HCT116 (cell line): ENCODE measurements around the gene TMEM144. TPM values are rescaled to one million over a fixed set of nuclear protein-coding genes. Genes with fewer than 3 reads are reported as not detected.

Source experiments
- ATAC-seq: fragments of 200-7000 bp; cut with Tn5 transposase; 2 replicates; pipeline ENCODE4 v1.9.1; 2020; ENCODE audit warnings: mild to moderate bottlenecking, moderate library complexity
- BruUV-seq: library from RNA; stranded (reverse); fragments of 400-500 nt; replicated peaks from 2 replicates; lab custom pipeline; 2021; lab: Mats Ljungman, UMichigan
- CTCF ChIA-PET: fragments of 300-600 bp; sonication (Branson Sonifier 250); formaldehyde crosslinking; loops from one replicate; lab custom pipeline; 2021; ENCODE audit warnings: antibody characterized with exemption; lab: Charles Lee
- POLR2A ChIA-PET: fragments of 300-600, 350-600 bp; sonication (Branson Sonifier 250); formaldehyde crosslinking; loops from one replicate; lab custom pipeline; 2021; ENCODE audit warnings: antibody characterized with exemption; lab: Charles Lee
- RAD21 ChIA-PET, 2 experiments: fragments of 300-600 bp; sonication (Branson Sonifier 250); formaldehyde crosslinking; loops; one replicate each; lab custom pipeline; 2023; ENCODE audit warnings: low total read pairs in 2 of 2; ENCODE audit not compliant: uncharacterized antibody in 2 of 2, unreplicated experiment in 2 of 2, low non-redundant PET in 1 of 2; lab: Charles Lee
- DNase-seq: peaks from one replicate; pipeline ENCODE4 v3.0.0-alpha.2; 2010; ENCODE audit warnings: low read depth, low spot score
- H2AFZ ChIP-seq: fragments of 200-600 bp; shearing (Covaris generic), sonication (generic); 2 replicates; pipeline ENCODE4 v1.6.1; 2017; ENCODE audit warnings: low read depth, mixed run types, mixed read lengths, antibody characterized with exemption, low read length; ENCODE audit not compliant: poor library complexity, severe bottlenecking
- H3K27ac ChIP-seq: 2 replicates; pipeline ENCODE4 v1.5.1; 2012; ENCODE audit warnings: low read depth, low read length
- H3K27me3 ChIP-seq: fragments of 200-600 bp; sonication (generic); 2 replicates; pipeline ENCODE4 v1.6.1; 2016; ENCODE audit warnings: mixed run types, low read length, mixed read lengths; ENCODE audit not compliant: insufficient read depth
- H3K36me3 ChIP-seq, 2 experiments: fragments of 200-500 bp in 1 of 2; fragments of 200-600 bp in 1 of 2; sonication (Bioruptor generic) in 1 of 2; sonication (generic) in 1 of 2; 2 replicates each; pipeline versions ENCODE4 v1.5.1 to v1.6.1; 2014 to 2016; ENCODE audit warnings: low read length in 2 of 2, inconsistent platforms in 1 of 2, mixed read lengths in 1 of 2, mixed run types in 1 of 2; ENCODE audit not compliant: insufficient read depth in 2 of 2, control insufficient read depth in 1 of 2
- H3K4me1 ChIP-seq, 2 experiments: fragments of 200-600 bp in 1 of 2; sonication (generic) in 1 of 2; 2 replicates each; pipeline versions ENCODE4 v1.5.1 to v1.6.1; 2012 to 2017; ENCODE audit warnings: low read length in 2 of 2, inconsistent platforms in 1 of 2, mild to moderate bottlenecking in 1 of 2, mixed read lengths in 1 of 2, mixed run types in 1 of 2, moderate library complexity in 1 of 2; ENCODE audit not compliant: insufficient read depth in 2 of 2, control insufficient read depth in 1 of 2
- H3K4me2 ChIP-seq: fragments of 200-600 bp; sonication (generic); 2 replicates; pipeline ENCODE4 v1.6.1; 2017; ENCODE audit warnings: mixed run types, low read length, mixed read lengths
- H3K4me3 ChIP-seq, 2 experiments: fragments of 200-600 bp in 1 of 2; sonication (generic) in 1 of 2; replicated peaks in 1 of 2; 2 replicates each; pipeline ENCODE4 v1.5.1; 2011 to 2016; ENCODE audit warnings: low read length in 2 of 2, control low read depth in 1 of 2, low read depth in 1 of 2, mild to moderate bottlenecking in 1 of 2, mixed read lengths in 1 of 2, mixed run types in 1 of 2
- H3K79me2 ChIP-seq: fragments of 200-600 bp; sonication (generic); 2 replicates; pipeline ENCODE4 v1.6.1; 2017; ENCODE audit warnings: mild to moderate bottlenecking, mixed run types, low read length, moderate library complexity, mixed read lengths; ENCODE audit not compliant: insufficient read depth
- H3K9ac ChIP-seq: fragments of 200-600 bp; sonication (generic); 2 replicates; pipeline ENCODE4 v1.6.1; 2016; ENCODE audit warnings: low read length, mixed read lengths
- H3K9me2 ChIP-seq: fragments of 200-600 bp; sonication (generic), shearing (Covaris generic); 2 replicates; pipeline ENCODE4 v1.6.1; 2017; ENCODE audit warnings: mixed run types, mild to moderate bottlenecking, moderate library complexity; ENCODE audit not compliant: insufficient read depth
- H3K9me3 ChIP-seq, 2 experiments: fragments of 200-500 bp in 1 of 2; fragments of 200-600 bp in 1 of 2; sonication (Bioruptor generic) in 1 of 2; sonication (generic) in 1 of 2; 2 replicates each; pipeline ENCODE4 v1.6.1; 2014 to 2017; ENCODE audit warnings: low read length in 2 of 2, mixed read lengths in 2 of 2, inconsistent platforms in 1 of 2, low read depth in 1 of 2, mild to moderate bottlenecking in 1 of 2, mixed run types in 1 of 2, moderate library complexity in 1 of 2; ENCODE audit not compliant: control insufficient read depth in 1 of 2, insufficient read depth in 1 of 2
- H4K20me1 ChIP-seq: fragments of 200-600 bp; sonication (generic), shearing (Covaris generic); 2 replicates; pipeline ENCODE4 v1.6.1; 2017; ENCODE audit warnings: mixed run types, mild to moderate bottlenecking, moderate library complexity; ENCODE audit not compliant: insufficient read depth
- CEBPB ChIP-seq: IDR thresholded peaks from 2 replicates; pipeline ENCODE4 v1.6.1; 2012; ENCODE audit warnings: low read depth
- CTCF ChIP-seq, 3 experiments: fragments of 200-600 bp in 1 of 3; sonication (generic) in 1 of 3; IDR thresholded peaks in 2 of 3; conservative IDR thresholded peaks in 1 of 3; 2 replicates each; pipeline ENCODE4 v1.5.1; 2012 to 2017; ENCODE audit warnings: low read depth in 2 of 3, low read length in 2 of 3, antibody characterized with exemption in 1 of 3, borderline replicate concordance in 1 of 3, control low read depth in 1 of 3, mild to moderate bottlenecking in 1 of 3, mixed read lengths in 1 of 3, mixed run types in 1 of 3, moderate library complexity in 1 of 3; ENCODE audit not compliant: insufficient read depth in 1 of 3
- FOSL1 ChIP-seq: IDR thresholded peaks from 2 replicates; pipeline ENCODE4 v1.6.1; 2012; ENCODE audit warnings: low read depth
- MAX ChIP-seq: IDR thresholded peaks from 2 replicates; pipeline ENCODE4 v1.6.1; 2012
- SIN3A ChIP-seq: IDR thresholded peaks from 2 replicates; pipeline ENCODE4 v1.6.1; 2012; ENCODE audit warnings: low read depth
- SP1 ChIP-seq: IDR thresholded peaks from 2 replicates; pipeline ENCODE4 v1.6.1; 2012; ENCODE audit warnings: low read depth
- TCF7L2 ChIP-seq: IDR thresholded peaks from 2 replicates; pipeline ENCODE4 v1.7.0; 2011; ENCODE audit warnings: borderline replicate concordance, inconsistent platforms; ENCODE audit not compliant: insufficient read depth, insufficient read length; ENCODE audit errors: extremely low read depth
- intact Hi-C: fragments of 100-400 bp; cut with micrococcal nuclease; formaldehyde crosslinking; loops from 2 replicates; pipeline ENCODE4 v1.10.0; 2022
- total RNA-seq: library from RNA; stranded (reverse); gene quantifications from one replicate; pipeline ENCODE4 v1.2.1, GENCODE V29; 2021; ENCODE audit not compliant: unreplicated experiment

TMEM144 gene
- total RNA-seq, 1 experiment from 2014 or later = 12.9 TPM

GRCh38 chr4:158211222-158211621 is 936 bp downstream of the TMEM144 start:
- Histone ChIP-seq H3K4me1 (peaks cover 5 to 16% of the 10 kb centered on the region in 2 experiments; a peak in 3 of 4 replicates), H3K9me2 (no peaks in the 10 kb centered on the region), H3K36me3 (0 out of 4 replicates have a peak, but pooled peaks cover 0 to 5% of the 10 kb centered on the region in 2 experiments), H3K4me2 (peak overlapping the region; percentile 83), H3K27me3 (no peaks in the 10 kb centered on the region), H3K4me3 (peak overlapping the region; percentile 66 to 72), H3K79me2 (no peaks in the 10 kb centered on the region), H3K27ac (peak overlapping the region; percentile 55; the same call in 1 of the 2 replicates), H3K9ac (peak overlapping the region; percentile 79), H3K9me3 (no peaks in the 10 kb centered on the region), H4K20me1 (no peaks in the 10 kb centered on the region), H2AFZ (peak overlapping the region; percentile 75)
- CTCF ChIA-PET = no interaction called here
- ATAC-seq (no peak), DNase-seq (no peak)
- no TSS peak for BruUV-seq
- TF ChIP-seq MAX (peak; percentile 17; the same call in 1 of the 2 replicates), CEBPB (no peak), CTCF (IDR thresholded peaks at IDR 0.05 in 2 of 3, conservative IDR thresholded peaks at IDR 0.05 in 1 of 3; ENCODE audit: borderline replicate concordance in 1 of 3, insufficient read depth in 1 of 3, low read depth in 2 of 3, low read length in 2 of 3) (no peak), TCF7L2 (no peak), SIN3A (no peak), SP1 (no peak)
- POLR2A ChIA-PET = interaction anchor here (0.9 kb wide), 1 partner anchor 9 kb away, joined by 3 read pairs; no protein-coding TSS in a partner anchor
- intact Hi-C loops = no loop called here
- RAD21 ChIA-PET = no interaction called here

- CTCF ChIA-PET = no interaction called here
Measured at GRCh38 chr4:158213466-158213865, 3.2 kb downstream of the TMEM144 start.

More at GRCh38 chr4:158213466-158213865, 3.2 kb downstream of the TMEM144 start:
- H3K4me2 ChIP-seq = no peak overlapping the region
- H3K27me3 ChIP-seq = no peaks in the 10 kb centered on the region
- ATAC-seq (no peak), DNase-seq (no peak)
- intact Hi-C loops = no loop called here
- ChIA-PET POLR2A (no interaction called here), RAD21 (no interaction called here)
- H3K4me3 ChIP-seq = no peak overlapping the region
- no TSS peak for BruUV-seq
- no peaks in the 10 kb centered on the region for H3K9me3 ChIP-seq
- no peaks in the 10 kb centered on the region for H3K9me2 ChIP-seq
- H2AFZ ChIP-seq = no peak overlapping the region
- TF ChIP-seq FOSL1 = no peak
- TF ChIP-seq, all 23 proteins: peak for 0
- H3K27ac ChIP-seq = no peak overlapping the region
- no peak overlapping the region for H3K9ac ChIP-seq
- no peaks in the 10 kb centered on the region for H3K79me2 ChIP-seq
- H3K36me3 ChIP-seq = peaks cover 0 to 5% of the 10 kb centered on the region in 2 experiments; a peak in 1 of 4 replicates
- peaks cover 5 to 16% of the 10 kb centered on the region in 2 experiments; a peak in 3 of 4 replicates for H3K4me1 ChIP-seq
- H4K20me1 ChIP-seq = no peaks in the 10 kb centered on the region
